ENCODE results near the gene ZCCHC3.
"Not testable (repeated sequence)": the region's sequence is repeated elsewhere in the genome, so short reads cannot be mapped to it uniquely, and the experiment has no call there.

ZCCHC3 gene

DNA sequence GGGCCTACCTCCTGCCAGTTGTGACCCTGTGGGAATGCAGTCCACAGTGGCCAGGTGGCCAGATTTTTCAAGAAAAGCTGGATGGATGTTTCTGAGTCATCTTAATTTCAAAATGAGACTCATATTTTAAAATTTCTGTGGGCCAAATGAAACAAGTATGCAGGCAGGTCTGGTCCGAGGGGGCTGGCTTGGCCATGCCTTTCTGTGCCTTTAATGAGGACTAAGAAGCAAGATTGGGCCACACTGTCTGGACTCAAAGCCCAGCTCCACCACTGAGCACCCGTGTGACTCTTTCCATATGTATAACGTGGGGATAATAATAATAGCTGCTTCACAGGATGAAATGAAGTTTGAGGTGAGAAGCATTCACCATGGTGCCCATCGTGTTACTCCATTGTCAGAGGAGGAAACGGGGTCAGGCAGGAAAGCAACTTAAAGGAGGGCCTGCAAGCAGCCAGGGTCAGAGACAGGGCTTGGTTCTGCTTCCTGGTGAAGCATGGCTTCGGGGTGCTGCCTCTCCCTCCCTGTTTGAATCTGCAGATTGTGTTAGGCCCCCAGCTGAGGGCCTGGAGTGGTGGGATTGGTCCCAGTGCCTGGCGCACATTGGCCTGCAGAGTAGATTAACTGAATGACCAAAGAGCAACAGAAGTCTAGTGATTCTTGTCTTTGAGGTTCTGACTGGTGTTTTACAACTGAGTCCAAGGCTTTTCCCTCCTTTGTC, 31.8 kb downstream of the ZCCHC3 start:
- TF ChIP-seq POLR2A (IDR thresholded peaks at IDR 0.05; ENCODE audit: low read length) (peak; percentile 20), GATA1 (IDR thresholded peaks at IDR 0.05; ENCODE audit: low read depth, low read length) (no peak)
- DNase-seq: no peak

DNA sequence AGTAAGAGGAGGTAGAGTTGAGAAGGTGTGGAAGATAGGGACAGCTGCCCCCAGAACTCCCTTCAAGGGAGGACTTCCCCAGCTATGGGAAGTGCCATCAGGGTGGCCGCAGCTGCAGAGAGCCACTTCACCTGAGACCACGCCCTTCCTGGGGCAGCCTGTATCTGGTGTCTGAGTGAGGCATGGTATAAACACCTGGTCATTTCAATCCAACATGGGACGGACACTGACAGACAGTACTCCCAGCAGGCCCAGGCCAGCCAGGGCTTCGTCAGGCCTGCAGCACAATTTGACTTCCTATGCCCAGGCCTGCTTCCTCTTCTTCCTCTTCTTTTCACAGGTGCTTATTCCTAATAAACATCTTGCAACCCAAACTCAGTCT, 32.5 kb downstream of the ZCCHC3 start:
- TF ChIP-seq GATA1 (IDR thresholded peaks at IDR 0.05; ENCODE audit: low read depth, low read length) (no peak), POLR2A (IDR thresholded peaks at IDR 0.05; ENCODE audit: low read length) (no peak)
- no peak for DNase-seq

DNA sequence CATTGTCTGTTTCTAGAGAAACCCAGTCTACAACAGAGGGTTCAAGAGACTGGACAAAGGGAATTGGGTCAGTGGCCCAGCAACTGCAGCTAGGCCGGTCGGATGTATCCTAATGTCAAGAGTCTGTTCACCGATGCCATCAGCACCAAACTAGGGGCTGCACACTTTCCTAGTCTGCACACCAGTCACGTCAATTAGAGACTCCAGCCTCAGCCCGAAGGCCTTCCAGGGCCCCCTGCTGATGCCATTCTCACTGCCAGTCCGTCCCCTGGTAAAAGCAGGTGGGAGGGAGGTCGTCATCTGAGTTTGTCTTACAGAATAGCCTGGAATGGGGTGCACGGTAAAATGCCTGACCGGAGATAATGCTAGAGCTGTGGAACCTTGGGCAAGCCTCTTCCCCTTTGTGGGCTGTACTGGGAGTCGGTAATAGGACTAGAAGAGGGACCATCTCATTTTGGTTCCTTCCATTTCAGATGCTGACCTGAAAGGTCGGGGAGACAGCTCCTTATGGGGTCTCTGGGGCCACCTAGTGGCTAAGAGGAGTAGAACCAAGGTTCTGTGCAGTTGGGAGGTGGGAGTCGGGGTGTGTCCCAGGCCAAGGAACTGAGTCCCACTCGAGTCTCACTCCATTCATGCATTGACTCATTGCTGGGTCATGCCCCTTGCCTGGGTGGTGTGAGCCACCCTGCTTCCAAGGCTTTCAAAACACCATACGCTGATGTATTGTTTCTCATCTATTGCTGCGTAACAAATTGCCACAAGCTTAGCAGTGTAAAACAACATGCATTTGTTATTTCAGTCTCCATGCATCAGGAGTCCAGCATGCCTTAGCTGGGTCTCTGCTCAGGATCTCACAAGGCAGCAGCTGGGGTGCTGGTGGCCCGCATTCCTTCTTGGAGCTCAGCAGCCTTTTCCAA, 33.1 kb downstream of the ZCCHC3 start:
- TF ChIP-seq GATA1 (IDR thresholded peaks at IDR 0.05; ENCODE audit: low read depth, low read length) (no peak), POLR2A (IDR thresholded peaks at IDR 0.05; ENCODE audit: low read length) (no peak)

DNA sequence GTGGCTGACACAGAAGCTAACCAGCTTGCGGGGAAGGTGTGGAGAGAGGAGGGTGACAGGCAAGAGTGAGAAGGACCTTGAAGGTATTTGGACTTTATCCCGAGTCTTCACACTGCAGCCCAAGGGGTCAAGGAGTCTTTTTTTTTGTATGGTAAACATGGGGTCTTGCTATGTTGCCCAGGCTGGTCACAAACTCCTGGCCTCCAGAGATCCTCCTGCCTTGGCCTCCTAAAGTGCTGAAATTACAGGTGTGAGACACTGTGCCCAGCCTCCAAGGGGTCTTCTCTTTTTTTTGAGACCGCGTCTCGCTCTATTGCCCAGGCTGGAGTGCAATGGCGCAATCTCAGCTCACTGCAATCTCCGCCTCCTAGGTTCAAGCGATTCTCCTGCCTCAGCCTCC, 37.2 kb downstream of the ZCCHC3 start:
- no peak for TF ChIP-seq GATA1 (IDR thresholded peaks at IDR 0.05; ENCODE audit: low read depth, low read length)
- no peak for TF ChIP-seq POLR2A (IDR thresholded peaks at IDR 0.05; ENCODE audit: low read length)
- DNase-seq: no peak

More for the DNA sequence above, 33.1 kb downstream of the ZCCHC3 start:
- DNase-seq: peak; percentile 77 to 80

DNA sequence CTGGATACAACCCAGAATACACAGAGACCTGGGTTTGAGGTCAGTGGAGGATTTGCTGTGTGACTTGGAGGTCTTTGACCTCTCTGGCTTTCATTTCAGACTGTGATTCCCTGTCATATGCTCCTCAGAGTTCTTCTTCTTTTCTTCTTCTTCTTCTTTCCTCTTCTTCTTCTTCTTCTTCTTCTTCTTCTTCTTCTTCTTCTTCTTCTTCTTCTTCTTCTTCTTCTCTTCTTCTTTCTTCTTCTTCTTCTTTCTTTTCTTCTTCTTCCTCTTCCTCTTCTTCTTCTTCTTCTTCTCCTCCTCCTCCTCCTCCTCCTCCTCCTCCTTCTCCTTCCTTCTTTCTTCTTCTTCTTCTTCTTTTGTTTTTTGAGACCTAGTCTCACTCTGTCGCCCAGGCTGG, 38.7 kb downstream of the ZCCHC3 start:
- DNase-seq: not testable (repeated sequence)

DNA sequence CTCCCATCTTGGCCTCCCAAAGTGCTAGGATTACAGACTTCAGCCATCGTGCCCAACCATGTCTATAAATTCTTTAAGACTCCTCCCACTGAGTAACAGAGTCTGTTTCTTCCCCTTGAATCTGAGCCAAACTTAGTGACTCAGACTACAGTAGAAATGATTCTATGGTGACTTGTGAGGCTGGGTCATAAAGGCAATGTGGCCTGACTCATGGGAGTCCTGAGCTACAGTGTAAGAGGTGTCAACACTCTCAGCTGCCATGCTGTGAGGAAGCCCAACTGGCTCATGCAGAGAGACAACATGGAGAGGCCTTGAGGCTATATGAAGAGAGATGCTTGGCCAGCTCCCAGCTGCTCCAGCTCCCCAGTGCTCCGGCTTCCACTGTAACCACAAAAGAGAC, 44.3 kb downstream of the ZCCHC3 start:
- DNase-seq: peak; percentile 73 to 75
- TF ChIP-seq POLR2A (IDR thresholded peaks at IDR 0.05; ENCODE audit: low read length) (no peak), GATA1 (IDR thresholded peaks at IDR 0.05; ENCODE audit: low read depth, low read length) (no peak)

DNA sequence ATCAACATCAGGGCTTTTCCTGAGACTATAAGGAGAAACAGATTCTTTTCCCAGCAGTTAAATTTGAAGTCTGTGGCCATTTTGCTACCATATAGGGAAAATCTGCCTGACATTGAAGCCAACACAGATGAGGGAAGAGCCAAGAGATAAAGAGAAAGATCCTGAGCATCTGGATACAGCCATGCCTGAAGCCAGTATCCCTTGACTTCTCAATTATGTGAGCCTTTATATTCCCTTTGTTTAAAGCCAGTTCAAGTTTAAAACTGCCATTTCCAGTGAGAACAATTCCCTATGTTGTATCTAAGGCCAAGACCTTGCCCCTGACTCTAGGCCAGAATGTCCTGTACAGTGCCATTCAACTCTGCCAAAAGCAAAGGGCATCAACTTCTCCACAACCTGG, 45.7 kb downstream of the ZCCHC3 start:
- no peak for TF ChIP-seq POLR2A (IDR thresholded peaks at IDR 0.05; ENCODE audit: low read length)
- no peak for DNase-seq

DNA sequence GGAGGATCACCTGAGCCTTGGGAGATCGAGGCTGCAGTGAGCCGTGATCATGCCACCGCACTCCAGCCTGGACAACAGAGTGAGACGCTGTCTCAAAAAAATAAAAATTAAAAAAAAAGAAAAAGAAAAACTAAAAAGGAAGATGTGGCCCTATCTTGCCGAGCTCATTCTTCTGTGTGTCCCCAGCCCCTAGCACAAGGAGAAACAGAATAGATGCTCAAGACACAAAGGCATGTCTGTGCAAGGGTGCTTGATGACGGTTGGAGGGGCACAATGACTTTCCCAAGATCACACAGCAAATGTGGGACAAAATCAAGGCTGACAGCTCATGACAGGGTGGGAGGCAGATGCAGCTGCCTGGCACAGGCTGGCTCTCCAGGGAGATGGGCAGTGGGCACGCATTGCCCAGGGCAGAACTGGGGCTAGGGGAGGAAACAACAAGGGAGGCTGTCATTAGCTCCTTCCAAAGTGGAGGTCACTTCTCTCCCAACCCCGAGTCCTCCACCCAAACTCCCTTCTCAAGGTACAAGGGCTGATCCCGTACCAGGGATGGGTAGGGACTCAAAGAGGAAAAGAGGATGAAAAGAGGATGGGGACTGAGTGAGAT, 48.8 kb downstream of the ZCCHC3 start:
- no peak for DNase-seq
- no peak for TF ChIP-seq GATA1 (IDR thresholded peaks at IDR 0.05; ENCODE audit: low read depth, low read length)
- no peak for TF ChIP-seq POLR2A (IDR thresholded peaks at IDR 0.05; ENCODE audit: low read length)

DNA sequence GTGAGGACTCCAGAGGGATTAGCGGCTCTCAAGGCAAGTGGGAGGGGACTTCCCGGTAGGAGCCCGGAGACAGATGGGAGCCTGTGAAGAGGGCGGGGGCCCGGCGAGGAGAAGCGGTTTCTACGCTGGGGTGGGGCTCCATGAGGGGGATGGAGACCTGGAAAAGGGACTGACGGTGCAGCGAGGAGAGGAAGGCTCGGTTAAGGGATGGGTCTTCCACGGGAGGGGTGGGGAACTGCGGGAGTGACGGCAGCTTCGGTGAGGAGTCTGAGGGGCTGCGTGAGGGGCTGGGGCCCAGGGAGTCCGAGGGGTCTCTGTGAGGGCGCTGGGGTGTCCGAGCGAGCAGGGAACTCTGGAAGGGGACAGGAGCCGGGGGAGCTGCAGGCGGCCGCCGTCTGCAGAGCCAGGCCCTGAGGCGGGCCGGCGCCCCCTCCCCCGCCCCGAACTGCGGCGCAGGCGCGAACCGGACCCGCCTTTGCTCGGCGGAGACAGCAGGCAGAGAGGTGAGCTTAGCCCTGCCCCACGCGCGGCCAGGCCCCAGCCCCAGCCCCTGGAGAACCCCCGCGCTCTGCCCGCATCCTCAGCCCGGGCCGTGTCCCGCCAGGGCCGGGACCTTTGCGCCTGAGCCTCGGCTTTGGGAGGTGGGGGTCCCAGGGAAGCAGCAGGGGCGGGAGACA, 49.4 kb downstream of the ZCCHC3 start, which contains the start of gene NRSN2:
Gene NRSN2 (plus strand): TSS at position 472 of the 677 bp plus-strand sequence. CDS start 2,533 bp downstream, outside the sequence.
- TF ChIP-seq POLR2A (IDR thresholded peaks at IDR 0.05; ENCODE audit: low read length) (no peak), GATA1 (IDR thresholded peaks at IDR 0.05; ENCODE audit: low read depth, low read length) (no peak)
- peak; percentile 42 to 46 for DNase-seq

DNA sequence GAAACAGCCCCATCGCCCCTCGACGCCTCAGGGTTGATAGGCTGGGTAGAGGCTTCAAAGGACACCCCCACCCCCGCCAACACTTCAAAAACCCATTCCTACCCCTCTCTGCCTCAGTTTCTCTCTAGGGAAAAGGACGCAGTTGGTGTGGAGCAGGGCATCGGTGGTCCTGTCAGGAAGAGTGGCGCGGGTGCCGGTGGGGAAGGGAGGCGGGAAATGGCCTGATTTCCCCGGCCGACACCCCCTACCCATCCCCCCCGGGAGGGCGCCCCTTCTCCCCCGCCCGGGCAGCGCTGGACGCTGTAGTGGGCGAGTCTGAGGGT, 49.9 kb downstream of the ZCCHC3 start:
- no peak for DNase-seq
- no peak for TF ChIP-seq GATA1 (IDR thresholded peaks at IDR 0.05; ENCODE audit: low read depth, low read length)
- no peak for TF ChIP-seq POLR2A (IDR thresholded peaks at IDR 0.05; ENCODE audit: low read length)

DNA sequence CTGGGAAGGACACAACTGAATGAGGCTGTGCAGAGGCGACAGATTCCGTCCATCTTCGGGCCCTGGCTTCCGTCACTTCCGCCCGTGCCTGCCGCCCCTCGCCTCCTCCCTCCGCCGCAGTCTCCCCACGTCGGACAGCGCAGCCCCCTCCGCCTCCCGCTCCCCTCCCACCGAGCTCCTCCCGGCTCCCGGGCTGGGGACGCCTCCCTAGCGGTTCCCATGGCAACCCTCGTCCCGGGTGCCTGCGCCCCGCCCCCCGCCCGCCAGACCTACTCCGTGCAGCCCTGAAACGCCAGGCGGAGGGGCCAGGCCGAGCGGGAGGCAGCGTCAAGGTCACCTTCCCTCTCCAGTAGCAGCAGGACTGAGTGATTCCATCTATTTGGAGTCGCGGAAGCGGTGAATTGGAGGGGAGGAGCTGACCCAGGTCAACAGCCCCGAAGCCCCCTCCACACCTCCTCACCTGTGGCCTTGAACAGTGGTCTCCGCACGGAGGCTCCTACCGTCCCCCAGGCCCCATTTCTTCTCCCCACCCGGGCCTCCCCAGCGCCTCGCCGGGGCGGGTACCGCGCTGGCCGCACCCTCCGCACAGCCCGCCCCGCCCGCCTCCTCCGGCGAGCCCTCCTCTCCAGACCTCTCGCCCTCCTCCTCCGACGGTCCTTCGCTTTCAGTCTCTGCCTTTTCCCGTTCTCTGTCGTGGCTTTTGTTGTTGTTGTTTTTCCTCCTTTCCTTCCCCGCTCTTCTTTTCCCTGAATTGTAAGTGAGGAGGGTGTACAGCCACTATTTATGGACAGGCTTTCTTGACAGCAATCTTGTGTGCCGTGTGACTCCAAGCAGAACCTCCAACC, 50.5 kb downstream of the ZCCHC3 start:
- TF ChIP-seq POLR2A (IDR thresholded peaks at IDR 0.05; ENCODE audit: low read length): peak; percentile 51
- no peak for TF ChIP-seq GATA1 (IDR thresholded peaks at IDR 0.05; ENCODE audit: low read depth, low read length)
- DNase-seq: peak; percentile 90 to 92

DNA sequence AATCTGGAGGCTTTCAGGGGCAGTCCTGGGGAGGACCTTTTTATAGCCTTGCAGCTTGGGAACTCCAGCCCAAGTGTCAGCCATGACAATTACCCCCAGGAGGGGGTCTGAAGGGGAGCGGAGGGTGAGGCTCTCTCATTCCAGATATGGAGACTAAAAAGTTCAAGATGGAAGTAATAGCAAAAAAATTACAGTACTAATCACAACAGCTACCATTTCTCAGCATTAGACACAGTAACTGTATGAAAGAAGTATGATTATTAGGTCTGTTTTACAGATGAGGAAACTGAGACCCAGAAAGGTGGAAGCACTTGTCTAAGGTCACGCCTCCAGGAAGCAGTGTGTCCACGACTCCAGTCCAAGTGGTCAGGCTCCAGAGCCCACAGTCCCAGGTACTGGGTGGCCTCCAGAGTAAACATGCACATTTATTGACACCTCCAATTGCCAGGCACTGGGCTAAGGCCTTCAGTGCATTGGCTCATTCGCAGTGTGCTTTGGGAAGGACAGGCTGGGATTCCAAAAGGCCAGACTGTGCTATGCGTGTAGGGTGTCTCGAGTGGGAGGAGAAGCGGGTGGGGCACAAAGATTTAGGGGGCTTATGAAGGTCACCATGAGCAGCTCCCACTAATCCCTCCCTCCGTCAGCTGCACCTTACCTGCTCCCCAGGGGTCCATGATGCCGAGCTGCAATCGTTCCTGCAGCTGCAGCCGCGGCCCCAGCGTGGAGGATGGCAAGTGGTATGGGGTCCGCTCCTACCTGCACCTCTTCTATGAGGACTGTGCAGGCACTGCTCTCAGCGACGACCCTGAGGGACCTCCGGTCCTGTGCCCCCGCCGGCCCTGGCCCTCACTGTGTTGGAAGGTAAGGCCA, 51.8 kb downstream of the ZCCHC3 start:
- TF ChIP-seq POLR2A (IDR thresholded peaks at IDR 0.05; ENCODE audit: low read length) (no peak), GATA1 (IDR thresholded peaks at IDR 0.05; ENCODE audit: low read depth, low read length) (no peak)
- no peak for DNase-seq

Measured in erythroblast (primary cell).